ENCODE results near the gene UBB.
A peak's percentile ranks its signal among the peaks of the same experiment; 100 is the strongest.

DNA sequence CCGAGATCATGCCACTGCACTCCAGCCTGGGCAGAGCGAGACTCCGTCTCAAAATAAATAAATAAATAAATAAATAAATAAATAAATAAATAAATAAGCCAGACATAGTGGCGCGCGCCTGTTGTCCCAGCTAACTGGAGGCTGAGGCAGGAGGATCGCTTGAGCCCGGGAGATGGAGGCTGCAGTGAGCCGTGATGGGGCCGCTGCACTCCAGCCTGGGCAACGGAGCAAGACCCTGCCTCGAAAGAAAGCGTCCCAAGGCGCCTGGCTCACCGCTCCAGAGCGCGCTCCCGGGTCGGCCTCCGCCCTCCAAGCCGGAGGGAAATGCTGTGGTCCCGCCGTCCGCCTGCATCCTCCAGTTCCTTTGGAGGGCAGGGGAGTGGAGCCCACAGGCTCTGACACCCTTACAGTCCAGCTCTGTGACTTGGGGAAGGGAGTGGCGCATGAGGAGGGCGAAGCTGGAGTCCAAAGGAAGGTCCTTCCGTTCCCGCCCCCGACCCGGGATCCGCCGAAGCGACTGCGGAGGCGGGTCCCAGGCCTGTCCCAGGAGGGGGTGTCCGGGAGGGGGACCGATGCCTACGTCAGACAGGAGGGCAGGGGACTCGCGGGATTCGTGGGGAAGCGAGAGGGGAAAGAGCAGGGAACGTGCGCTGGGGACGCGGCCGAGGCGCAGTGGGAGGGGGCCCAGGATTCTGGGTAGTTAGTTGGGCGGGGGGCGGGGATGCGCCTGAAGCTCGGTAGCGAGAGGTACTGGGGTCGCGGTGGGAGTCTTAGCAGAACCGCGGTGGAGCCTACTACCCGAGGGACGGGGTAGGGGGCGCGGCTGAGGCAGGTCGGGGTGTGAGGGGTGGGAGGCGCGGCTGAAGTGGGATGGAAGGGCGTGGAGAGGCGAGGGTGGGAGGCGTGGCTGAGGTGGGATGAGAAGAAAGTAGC is 26.1 kb downstream of the UBB start:
- TF ChIP-seq, protein P1, sequence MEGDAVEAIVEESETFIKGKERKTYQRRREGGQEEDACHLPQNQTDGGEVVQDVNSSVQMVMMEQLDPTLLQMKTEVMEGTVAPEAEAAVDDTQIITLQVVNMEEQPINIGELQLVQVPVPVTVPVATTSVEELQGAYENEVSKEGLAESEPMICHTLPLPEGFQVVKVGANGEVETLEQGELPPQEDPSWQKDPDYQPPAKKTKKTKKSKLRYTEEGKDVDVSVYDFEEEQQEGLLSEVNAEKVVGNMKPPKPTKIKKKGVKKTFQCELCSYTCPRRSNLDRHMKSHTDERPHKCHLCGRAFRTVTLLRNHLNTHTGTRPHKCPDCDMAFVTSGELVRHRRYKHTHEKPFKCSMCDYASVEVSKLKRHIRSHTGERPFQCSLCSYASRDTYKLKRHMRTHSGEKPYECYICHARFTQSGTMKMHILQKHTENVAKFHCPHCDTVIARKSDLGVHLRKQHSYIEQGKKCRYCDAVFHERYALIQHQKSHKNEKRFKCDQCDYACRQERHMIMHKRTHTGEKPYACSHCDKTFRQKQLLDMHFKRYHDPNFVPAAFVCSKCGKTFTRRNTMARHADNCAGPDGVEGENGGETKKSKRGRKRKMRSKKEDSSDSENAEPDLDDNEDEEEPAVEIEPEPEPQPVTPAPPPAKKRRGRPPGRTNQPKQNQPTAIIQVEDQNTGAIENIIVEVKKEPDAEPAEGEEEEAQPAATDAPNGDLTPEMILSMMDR (IDR thresholded peaks at IDR 0.05), result no peak
- TF ChIP-seq POLR2A (IDR thresholded peaks at IDR 0.05; ENCODE audit: low read depth) (no peak), POLR2AphosphoS5 (IDR thresholded peaks at IDR 0.05) (peak in 1 of 2 donors; percentile 22)
